H54 (cell line): ENCODE measurements around the gene FBXL4.
"Not testable (repeated sequence)": the region's sequence is repeated elsewhere in the genome, so short reads cannot be mapped to it uniquely, and the experiment has no call there.

Experiments
- DNase-seq: peaks from one replicate; pipeline ENCODE4 v3.0.0; 2011; ENCODE audit warnings: low spot score, mixed read lengths; ENCODE audit not compliant: insufficient read length
- FAIRE-seq: peaks from 3 replicates; lab custom pipeline; 2011; peaks lifted over from hg19 to GRCh38; lab: Jason Lieb, UNC
- POLR2A ChIP-seq: IDR thresholded peaks from 2 replicates; pipeline ENCODE4 v1.6.1; 2011; ENCODE audit warnings: low read depth, mild to moderate bottlenecking, low read length

FBXL4 gene

DNA sequence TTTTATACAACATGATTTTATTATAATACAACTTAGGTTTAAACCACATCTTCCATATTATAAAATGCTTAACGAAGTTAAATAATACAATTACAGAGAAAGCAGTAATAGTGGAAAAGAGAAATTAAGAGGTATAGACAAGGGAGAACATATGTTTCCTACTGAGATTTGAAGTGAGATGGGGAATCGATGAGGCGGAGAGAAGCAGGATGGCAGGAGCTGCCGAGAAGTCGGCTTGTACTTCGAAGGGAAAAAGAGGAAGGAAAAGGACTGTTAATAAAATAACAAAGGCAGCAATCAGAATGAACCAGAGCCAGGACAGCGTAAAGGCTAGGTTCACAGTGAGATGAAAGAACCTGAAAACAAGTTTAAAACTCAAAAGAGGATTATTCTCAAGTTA lies 15.4 kb downstream of the FBXL4 start:
- no peak for DNase-seq
- no peak for FAIRE-seq
- no peak for TF ChIP-seq POLR2A

- TF ChIP-seq POLR2A = no peak
- FAIRE-seq = no peak
- no peak for DNase-seq
Measured at GRCh38 chr6:98931696-98932095, 16.1 kb downstream of the FBXL4 start.

- TF ChIP-seq POLR2A = no peak
- DNase-seq (no peak), FAIRE-seq (no peak)
Measured at GRCh38 chr6:98929498-98930060, 18.2 kb downstream of the FBXL4 start.

DNA sequence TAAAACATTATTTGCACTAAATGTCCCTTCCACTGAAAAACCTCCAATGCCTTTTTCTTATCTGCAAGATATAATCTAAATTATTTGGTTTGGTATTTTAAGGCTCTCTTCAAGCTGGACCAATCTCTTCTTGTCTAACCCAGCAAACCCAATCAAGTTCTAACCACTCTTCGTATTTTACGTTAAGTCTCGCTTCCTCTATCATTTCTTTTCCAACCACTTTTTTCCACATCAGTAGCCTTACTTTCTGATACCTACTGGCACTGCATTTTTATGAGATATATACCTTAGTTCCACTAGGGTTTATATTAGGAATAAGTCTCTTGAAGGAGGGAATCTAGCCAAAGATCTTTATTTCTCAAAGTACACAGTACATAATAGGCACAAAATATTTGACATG lies 19.1 kb downstream of the FBXL4 start:
- TF ChIP-seq POLR2A = no peak
- FAIRE-seq (no peak), DNase-seq (no peak)

DNA sequence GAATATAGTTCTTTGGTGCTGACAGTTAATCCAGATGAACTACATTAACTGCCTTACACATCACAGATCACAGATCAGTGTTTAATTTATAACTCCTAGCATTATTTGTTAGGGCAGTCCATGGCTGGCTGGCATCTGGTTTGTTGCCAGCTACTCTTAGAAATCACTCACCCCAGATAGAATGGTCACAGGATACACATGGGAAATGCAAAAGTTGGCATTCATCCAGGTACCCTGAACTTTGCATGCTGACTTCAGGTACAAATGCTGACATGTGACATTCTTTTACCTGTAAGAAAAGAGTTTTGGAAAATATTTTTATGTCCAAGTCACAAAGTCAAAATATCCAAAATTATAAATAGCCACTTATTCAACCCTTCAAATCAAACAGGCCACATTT lies 20.2 kb downstream of the FBXL4 start:
- TF ChIP-seq POLR2A = no peak
- DNase-seq (no peak), FAIRE-seq (no peak)

DNA sequence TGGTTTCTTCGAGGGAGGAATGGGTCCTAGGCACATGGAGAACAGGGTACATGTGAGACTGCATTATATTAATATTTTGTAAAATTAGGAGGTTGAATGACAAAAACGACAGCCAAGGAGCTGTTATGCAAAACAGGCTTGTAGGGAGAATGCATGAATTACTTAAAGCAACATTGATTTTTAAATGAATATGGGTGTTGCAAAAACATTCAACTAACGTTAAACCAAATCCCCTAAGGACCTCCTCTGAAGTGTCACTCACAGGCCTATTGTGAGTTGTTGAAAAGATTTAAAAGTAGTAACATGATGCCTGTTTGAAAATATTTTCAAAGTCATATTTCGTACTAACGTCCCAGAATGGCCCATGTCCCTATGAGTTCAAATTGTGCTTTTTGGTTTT lies 21.9 kb downstream of the FBXL4 start:
- DNase-seq (no peak), FAIRE-seq (no peak)
- TF ChIP-seq POLR2A = no peak

- DNase-seq = no peak
- TF ChIP-seq POLR2A = no peak
- FAIRE-seq = no peak
Measured at GRCh38 chr6:98924647-98925046, 23.1 kb downstream of the FBXL4 start.

DNA sequence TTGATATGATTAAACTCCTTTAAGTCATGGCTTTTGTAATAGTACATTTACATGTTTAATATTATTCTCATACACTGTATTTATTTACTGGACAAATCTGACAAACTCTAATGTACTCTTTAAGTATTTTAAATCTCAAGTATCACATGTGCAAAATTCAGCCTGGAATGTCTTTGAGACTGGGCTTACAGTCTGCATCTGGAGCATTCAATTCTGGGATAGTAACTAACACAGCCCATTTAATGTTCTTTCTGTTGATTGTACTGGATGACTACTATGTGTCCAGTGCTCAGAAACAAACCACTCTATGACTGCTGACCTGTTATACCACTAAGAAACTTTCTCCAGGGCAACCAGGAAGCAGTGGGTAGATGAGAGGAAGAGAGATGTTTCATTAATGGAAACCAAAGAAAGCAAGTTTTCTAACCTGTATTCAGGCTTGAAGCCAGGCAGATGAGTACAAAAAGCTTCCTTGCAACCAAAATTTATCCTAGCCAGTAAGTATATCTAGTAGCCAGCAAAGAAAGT lies 26.8 kb downstream of the FBXL4 start:
- FAIRE-seq (no peak), DNase-seq (no peak)
- TF ChIP-seq POLR2A = no peak

- DNase-seq, FAIRE-seq: not testable (repeated sequence)
Measured at GRCh38 chr6:98910946-98911345, 36.8 kb downstream of the FBXL4 start.

GRCh38 chr6:98909236-98909635 lies 38.5 kb downstream of the FBXL4 start:
- DNase-seq (no peak), FAIRE-seq (no peak)
- TF ChIP-seq POLR2A = no peak

DNA sequence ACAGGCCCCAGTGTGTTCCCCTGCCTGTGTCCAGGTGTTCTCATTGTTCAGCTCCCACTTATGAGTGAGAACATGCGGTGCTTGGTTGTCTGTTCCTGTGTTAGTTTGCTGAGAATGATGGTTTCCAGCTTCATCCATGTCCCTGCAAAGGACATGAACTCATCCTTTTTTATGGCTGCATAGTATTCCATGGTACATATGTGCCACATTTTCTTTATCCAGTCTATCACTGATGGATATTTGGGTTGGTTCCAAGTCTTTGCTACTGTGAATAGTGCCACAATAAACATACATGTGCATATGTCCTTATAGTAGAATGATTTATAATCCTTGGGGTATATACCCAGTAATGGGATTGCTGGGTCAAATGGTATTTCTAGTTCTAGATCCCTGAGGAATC lies 41.4 kb downstream of the FBXL4 start:
- not testable (repeated sequence) for FAIRE-seq, DNase-seq

DNA sequence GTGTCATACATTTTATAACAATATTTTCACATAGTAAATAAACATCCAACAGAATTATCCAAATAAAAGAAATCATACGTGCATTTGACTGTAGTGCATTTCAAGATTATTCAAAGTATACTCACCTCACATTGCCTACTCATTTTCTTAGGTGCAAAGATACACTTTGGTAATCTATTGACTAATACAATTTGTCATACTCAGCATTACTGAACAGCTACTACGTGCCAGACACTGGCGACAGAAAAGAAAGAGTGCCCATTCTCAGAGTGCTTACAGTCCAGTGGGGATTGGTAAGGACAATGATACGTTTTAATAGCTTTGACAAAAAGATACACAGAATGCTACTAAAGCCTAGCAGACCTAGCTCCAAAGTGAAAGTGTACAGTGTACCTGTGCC lies 42.0 kb downstream of the FBXL4 start:
- FAIRE-seq = no peak
- no peak for TF ChIP-seq POLR2A

DNA sequence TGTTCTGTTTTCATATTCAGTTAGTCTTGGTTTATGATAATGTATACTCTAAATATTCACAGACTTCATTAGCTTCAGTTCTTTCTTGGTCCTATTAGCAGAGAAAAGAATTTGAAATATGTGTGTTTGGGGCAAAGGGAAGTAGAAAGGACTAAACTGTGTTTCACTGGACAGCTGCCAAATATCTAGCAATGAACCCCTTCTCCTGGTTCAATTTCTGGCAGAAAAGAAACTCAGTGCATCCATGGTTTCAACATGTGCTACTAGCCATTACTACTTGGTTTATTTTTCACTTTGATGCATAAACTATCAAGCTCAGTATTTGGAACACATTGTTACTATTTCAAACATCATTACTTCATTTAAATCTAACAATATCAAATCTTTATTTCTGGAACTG lies 43.6 kb downstream of the FBXL4 start:
- no peak for FAIRE-seq
- no peak for TF ChIP-seq POLR2A

More for the DNA sequence above, 42.0 kb downstream of the FBXL4 start:
- DNase-seq = no peak

GRCh38 chr6:98900706-98901105 lies 47.0 kb downstream of the FBXL4 start:
- no peak for TF ChIP-seq POLR2A
- no peak for FAIRE-seq

More for the DNA sequence above, 43.6 kb downstream of the FBXL4 start:
- no peak for DNase-seq

DNA sequence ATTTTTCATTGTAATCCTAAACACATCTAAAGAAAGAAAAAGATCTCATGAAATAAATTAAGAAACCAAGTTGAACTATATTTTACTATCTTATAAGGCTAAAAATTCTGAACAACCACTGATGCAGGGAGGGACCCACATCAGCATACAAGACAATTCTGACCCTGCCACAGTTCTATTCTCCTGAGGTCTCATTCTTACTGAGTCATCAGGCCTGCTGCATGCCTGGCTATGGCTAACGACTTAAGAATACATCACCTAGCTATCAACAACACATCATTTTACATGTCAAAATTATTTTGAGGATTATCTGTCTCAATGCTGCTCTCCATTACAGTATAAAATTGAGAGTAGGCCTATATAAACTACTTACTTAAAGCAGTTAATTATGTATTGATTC lies 52.9 kb downstream of the FBXL4 start:
- TF ChIP-seq POLR2A = no peak
- FAIRE-seq (no peak), DNase-seq (no peak)

More at GRCh38 chr6:98900706-98901105, 47.0 kb downstream of the FBXL4 start:
- no peak for DNase-seq

DNA sequence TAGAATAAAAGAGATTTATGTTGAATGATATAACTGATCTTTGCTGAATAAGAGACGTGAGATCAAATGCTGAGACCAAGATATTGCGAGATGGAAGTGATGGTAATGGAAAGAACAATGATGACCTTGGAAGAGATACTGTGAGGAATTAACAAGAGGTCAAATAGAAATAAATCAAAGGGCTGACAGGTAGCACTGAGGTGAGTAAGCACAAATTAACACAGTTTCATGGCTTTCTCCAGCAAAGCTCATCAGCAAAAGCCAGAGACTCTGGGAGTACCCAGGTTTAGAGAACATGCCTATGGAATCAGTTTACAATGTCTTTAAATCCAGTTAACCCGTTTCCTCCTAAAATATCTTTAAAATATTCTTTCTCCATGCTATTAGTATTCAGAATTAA lies 60.1 kb downstream of the FBXL4 start:
- FAIRE-seq (no peak), DNase-seq (no peak)
- no peak for TF ChIP-seq POLR2A
